HG02970 (cell line): ENCODE data around the gene SMYD3.
"Not testable (repeated sequence)": the region's sequence is repeated elsewhere in the genome, so short reads cannot be mapped to it uniquely, and the experiment has no call there.

Experiments
- ATAC-seq: cut with Tn5 transposase; IDR thresholded peaks from one replicate; pipeline ENCODE4 v1.9.1; 2021; ENCODE audit warnings: mild to moderate bottlenecking, moderate library complexity, moderate number of reproducible peaks; ENCODE audit not compliant: unreplicated experiment, low FRiP score

Gene SMYD3

DNA sequence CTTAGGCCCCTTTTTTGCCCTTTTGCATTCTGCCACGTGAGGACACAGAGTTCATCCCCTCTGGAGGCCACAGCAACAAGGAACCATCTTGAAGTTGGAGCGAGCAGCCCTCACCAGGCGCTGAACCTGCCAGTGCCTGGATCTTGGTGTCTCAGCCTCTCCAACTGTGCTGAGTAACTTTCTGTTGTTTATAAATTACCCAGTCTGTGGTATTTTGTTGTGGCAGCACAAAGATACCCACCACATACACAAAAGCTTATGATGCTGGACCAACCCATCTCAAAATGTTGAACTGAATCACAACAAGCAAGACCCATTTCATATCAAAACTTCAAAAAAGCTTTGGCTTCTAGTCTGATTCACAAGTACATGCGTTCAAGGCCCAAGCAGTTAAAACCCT is 702.4 kb downstream of the SMYD3 start:
- ATAC-seq, result no peak

DNA sequence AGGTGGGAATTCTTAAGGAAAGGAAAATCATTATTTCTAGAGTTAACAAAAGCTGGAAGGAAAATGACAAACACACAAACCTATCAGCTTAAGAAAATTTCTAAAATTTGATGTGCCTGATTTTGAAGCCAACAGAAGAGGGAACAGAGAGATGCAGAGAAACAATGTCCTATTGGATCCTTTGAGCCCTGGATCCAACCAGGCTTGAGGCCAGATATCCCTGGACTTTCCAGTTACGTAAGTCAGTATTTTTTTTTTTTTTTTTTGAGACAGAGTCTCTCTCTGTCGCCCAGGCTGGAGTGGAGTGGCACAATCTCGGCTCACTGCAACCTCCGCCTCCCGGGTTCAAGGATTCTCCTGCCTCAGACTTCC is 703.4 kb downstream of the SMYD3 start:
- no peak for ATAC-seq

DNA sequence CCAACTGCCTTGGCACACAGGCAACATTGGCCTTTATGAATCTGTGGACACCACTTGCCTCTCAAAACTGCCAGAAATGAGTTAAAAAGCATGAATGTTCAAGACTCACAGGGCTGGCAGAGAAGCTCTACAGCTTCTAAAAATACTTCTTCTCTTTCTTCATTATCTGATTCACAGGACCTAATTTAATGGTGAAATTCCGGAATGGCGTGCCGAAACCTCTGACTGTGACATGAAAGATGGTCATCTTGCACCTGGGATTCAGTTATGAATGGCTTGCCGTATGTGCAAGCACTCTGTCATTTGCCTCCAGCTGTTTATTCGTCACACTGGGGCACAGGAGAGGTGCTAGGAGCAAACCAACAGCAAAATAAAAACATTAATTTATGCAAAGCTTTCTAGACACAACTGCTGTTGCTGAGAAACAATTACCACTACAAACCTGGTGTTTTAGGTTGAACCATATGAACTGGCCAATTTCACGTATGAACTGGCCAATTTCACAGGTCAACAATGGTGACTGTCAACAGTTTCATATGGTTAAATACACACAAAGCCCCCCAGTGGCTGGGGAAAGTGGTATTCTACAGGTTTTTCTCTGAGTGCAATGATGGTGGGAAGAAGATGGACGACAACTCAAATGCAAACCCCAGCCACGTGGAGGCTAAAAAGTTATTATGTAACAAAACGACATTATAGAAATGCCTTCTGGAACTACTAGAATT is 704.0 kb downstream of the SMYD3 start:
- no peak for ATAC-seq

DNA sequence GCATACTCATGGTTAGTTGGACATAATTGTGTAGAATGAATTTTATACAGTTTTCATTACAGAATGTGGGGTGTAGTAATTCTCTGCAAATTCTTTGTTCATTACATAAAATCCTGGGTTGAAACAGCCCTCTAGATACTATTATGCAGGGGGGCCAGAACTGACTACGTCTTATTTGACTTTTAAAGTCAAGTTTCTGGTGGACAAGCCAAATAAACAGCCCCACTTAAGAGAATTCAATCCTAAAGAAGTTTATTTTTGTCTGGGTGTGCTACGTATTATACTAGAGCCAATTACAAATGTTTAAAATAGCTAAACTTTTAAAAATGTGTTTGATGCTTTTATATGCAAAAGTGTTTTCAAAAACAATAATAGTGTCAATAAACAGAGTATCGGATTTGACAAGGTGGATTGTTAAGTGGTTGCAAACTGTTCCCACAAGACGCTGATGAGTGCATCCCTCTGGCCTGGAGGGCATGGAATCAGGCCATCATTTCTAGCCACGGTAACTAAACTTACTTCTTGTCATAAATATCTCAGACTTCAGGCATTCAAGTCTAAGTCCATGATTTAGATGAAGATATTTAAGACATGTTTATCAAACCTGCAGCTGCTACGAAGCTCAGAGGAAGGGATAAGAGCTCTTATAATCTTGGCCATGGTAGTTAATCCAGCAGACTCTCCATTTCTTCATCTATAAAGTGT is 706.0 kb downstream of the SMYD3 start:
- no peak for ATAC-seq

DNA sequence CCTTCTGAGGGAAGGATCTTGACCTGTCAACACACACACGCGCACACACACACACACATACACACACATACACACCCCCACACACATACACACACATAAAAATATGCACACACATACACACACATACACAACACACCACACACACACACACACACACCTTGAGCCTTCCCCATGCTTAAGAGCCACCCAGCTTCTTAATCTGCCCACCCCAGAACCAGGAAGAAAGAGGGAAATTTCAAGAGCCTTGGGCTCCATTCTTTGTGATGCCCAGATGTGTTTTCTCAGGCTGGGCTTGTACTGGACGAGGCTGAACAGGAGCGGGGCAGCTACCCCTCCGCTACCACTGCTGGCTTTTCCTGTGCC is 708.7 kb downstream of the SMYD3 start:
- no peak for ATAC-seq

DNA sequence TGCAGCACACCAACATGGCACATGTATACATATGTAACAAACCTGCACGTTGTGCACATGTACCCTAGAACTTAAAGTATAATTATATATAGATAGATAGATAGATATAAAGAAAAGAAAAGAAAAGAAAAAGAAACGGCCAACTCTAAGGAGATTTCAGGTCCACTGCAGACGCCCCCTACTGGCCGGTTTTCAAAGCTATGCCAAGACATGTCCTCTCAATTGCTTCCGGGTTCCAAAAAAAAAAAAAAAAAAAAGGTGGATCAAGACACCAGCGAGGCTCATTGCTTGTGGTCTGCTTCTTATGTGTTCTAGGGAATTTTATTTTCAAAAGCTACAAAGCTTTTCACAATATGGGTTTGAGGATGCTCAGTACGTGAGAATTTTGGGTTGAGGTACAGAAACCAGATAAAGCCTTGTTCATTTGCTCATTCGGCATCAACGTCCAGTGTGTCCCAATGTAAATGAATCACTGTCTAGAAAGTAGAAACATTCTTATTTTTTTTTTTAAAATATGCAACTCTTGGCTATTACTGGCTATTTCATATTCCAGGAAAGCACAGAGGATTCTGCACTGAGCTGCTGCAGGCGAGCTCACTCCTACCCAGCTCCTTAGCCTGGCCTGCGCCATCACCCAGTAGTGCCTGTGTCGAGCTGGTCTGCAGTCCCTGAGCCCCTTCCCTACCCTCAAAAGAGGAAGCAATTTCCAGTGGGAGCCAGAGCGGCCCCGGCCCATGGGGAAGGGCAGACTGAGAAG is 709.3 kb downstream of the SMYD3 start:
- ATAC-seq, result no peak

DNA sequence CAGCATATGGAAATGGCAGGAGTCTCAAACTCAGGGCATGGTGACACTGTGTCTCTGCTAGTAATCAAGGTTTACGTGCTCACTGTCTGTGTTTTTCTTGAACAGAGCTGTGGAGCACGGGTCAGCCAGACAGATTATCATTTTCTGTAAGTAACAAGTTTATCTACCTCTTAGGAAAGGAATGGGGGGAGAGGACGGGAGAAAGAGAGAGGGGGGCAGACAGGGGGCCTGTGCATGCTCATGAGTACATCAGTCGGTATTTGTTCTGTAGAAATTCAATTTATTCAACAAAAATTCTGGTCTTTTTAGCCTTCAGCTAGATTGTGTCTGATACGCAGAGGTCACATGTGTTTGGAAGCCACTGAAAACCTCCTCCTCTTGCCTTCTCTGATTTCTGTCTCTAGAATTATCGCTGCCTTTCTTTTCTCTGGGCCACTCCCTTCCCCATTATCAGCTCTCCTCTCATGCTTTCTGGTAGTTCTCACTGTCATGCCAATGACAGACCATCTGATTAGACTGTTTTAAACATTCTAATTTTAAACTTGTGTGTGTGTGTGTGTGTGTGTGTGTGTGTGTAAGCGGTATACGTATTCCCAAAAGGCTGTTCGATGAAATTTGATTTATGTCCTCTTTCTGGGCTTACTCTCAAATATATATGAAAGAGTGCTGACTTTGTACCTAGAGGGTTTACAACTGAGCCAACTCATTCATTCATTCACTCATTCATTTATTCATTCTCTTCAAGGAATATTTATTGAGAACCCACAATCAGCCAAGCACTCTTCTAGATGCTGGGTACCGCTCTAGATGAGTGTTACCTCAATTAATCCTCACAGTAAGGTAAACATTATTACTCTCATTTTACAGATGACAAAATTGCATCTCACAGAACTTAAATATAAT is 715.4 kb downstream of the SMYD3 start:
- ATAC-seq, result no peak

DNA sequence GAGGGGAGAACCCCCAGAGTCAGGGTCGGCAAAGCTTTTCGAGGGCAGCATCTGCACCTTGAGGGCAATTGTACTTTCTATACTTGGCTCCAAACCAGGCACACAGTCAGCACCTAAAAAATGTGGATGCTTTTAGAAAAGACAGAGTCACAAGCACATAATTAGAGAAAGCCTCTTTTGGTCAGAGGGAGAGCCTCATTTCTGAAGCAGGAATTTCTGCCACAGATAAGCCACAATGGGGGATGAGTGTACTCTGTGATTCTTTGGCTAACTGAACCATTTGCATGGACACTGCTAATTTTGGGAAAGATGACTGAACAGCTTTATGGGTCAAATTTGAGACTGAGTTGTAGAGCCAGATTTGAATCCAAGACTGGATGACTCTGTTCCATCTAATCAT is 716.6 kb downstream of the SMYD3 start:
- ATAC-seq, result no peak

DNA sequence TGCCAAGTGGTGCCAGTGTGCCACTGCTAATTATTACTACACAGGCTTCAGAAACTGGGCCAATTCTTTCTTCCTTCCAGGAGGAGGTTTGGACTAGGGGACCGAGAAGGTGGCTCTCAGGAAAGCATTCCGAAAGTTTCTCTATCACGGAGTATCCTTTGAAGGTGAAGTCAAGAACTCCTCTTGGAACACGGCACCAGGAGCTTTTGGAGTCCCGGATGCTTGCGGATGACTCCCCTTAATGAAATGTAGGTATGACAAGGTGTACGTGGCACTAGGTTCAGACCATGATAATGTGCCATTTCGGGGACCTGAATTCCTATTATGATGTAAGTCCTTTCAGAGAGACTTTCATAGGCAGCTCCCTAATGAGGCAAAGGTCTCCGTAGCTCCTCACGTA is 718.2 kb downstream of the SMYD3 start:
- no peak for ATAC-seq

DNA sequence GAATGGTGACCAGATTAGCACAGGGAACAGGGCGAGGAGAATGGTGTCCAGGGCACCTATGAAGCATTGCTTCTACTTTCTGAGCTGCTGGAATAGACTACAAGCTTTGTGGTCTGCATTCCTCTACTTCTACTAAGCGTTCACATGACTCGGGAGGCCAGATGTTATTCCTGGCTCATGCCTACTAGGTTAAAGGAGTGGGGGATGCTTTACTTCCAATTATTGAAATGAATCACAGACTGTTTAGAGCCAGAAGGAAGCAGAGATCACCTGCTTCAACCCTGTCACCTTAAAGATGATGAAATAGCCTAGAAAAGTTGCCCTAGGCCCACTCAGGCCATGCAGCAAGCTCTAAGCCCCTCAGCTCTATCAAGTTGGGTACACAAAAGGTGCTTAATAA is 718.8 kb downstream of the SMYD3 start:
- ATAC-seq, result no peak

DNA sequence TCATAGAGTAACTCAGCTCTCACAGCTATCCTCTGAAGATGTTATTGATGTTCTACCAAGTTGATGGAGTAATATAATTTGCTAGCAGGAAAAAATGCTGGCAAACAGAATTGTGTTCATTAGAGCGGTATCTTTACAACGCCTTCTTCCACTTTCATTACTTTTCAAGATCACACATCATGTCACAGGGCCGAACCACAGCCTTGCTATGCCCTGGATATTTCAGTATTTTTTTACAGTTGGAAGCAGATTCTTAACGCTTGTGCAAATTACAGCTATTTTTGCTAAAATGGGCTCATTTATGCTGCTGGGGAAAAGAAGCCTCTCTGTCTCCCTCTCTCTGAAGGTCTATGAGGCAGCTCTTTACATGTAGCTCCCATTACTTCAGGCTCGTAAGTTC is 720.1 kb downstream of the SMYD3 start:
- no peak for ATAC-seq

DNA sequence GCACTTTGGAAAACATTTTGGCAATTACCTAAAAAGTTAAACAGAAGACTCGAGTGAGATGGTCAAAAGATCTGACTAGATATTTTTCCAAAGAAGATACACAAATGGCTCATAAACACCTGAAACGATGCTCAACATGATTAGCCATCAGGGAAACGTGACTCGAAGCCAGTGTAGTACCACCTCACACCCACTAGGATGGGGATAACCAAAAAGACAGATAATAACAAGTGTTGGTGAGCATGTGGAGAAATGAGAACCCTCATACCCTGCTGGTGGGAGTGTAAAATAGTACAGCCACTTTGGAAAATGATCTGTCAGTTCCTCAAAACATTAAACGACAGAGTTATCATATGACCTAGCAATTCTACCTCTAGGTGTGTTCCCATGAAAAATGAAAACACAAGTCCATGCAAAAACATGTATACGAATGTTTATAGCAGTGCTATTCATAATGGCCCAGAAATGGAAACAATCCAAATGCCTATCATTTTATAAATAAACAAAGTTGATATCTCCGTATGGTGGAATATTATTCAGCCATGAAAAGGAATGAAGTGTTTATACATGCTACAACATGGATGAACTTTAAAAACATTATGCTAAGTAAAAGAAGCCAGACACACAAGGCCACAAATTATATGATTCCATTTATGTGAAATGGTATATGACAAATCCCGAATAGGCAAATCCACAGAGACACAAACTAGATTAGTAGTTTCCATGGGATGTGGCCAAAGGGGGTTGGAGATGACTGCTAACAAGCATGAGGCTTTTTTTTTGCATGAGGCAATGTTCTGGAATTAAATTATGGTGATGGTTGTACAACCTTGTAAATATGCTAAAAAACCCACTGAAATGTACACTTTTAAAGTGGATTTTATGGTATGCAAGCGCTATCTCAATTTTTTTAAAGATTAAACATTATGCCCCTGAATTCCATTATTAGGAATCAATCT is 727.0 kb downstream of the SMYD3 start:
- no peak for ATAC-seq

DNA sequence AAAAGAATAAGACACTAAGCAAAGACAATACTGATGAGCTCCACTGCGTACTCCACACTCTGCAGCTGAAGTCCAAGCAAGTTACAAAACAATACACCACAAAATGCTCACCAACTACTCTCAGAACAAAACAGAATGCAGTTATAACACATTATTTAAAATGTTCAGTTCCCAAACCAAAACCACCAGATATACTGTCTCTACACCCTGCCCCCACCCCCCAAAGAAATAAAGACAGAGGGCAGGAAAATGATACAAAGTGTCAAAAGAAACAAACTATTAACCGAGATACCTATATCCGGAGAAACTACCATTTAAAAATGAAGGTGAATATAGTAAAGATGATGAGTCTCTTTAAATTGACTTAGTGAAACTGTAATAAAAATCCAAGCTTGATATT is 729.3 kb downstream of the SMYD3 start:
- no peak for ATAC-seq

DNA sequence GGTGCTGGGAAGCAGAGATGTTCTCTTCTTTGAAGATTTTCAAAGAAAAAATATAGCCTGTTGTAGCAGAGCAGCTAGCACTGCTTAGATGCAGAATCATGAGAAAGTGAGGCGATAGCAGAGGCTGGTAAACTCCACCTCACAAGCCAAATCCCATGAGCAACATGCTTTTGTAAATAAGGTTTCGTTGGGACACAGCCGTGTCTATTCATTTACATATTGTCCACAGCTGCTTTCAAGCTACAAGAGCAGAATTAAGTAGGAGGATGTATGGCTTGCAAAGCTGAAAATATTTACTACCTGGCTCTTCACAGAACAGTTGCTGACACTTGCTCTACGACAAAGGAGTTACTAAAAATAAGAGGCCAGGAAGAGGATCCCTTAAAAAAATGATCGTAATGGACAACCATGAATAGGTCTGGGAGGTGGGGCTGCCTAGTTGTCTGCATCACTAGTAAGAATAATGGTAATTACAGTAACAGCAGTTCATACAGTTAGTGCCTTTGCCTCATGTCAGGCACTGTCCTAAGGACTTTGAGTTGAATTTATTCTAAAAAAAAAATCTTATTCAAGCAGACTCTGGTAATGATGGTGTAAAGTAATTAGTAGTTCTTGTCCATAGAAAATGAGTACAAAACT is 730.3 kb downstream of the SMYD3 start:
- ATAC-seq, result no peak

DNA sequence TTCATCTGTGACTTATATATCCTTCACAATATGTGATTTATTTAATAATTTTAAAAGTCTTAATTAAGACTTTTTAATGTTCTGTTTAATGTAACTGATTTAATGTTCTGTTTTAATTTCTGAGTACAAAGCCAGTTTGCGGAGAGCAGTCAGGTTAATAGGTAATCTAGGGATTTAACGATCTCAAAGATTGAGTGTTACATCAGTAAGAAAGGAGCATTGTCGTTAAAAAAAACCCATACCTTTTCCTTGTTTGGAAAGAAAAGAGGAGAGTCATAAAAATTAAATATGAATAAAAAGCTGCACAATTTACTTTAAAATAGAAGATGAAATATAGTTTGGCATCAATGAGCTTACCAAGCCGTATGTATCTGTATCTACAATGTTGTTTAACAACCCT is 730.9 kb downstream of the SMYD3 start:
- ATAC-seq, result no peak

DNA sequence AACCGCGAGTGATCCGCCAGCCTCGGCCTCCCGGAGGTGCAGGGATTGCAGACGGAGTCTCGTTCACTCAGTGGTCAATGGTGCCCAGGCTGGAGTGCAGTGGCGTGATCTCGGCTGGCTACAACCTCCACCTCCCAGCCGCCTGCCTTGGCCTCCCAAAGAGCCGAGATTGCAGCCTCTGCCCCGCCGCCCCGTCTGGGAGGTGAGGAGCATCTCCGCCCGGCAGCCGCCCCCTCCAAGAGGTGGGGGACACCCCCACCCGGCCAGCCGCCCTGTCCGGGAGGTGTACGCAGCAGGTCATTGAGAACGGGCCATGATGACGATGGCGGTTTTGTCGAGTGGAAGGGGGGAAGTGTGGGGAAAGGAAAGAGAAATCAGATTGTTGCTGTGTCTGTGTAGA is 732.1 kb downstream of the SMYD3 start:
- not testable (repeated sequence) for ATAC-seq

DNA sequence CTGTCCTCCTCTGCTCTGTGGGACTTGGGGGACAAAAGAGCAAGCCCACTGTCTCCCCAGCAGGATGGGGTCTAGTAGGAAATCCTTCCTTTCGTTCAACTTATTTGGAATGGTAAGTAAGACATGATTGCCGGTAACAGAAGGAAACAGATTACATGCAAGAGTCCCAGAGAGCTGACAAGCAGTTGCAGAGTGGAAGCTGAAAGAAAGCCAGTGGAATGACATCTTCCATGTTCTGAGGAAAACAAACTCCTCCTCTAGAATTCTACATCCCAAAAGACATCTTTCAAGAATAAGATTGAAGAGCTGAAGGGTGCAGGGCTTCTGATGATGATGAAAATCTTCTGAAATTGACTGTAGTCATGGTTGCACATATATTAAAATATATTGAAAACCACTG is 732.9 kb downstream of the SMYD3 start:
- no peak for ATAC-seq

DNA sequence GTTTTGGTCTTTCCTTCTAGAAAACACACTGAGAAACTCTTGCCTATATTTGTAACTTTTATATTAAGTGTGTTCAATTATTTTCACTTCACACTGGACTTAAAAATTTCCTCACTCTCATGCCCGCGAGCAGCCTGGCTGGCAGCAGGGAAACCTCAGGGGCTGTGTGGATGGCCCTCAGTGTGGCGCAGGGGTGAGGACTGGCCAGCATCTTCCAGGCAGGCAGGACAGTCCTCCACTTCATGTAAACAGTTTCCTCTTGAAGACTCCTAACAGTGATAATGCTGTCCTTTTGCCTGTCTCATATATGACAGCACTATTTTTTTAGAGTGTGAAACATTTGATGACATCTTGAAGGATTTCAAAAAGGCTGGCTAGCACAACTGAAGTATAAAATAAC is 733.7 kb downstream of the SMYD3 start:
- no peak for ATAC-seq

DNA sequence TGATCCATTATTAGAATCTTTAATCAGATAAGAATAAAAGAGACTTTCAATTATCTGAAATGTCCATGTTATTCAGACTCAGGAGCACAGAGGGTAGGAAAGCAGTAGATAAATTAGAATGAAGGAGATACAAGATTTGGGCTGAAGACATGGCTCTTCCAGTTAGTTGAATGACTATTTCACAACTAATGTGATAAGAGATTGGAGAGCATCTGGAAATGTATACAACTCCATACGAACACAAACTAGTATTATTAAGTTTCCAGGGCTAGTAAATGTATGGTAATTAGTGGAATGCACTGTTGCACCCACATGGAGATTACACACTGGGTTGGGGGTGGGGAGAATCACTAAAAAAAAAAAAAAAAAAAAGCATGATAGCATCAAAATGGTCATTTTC is 734.3 kb downstream of the SMYD3 start:
- ATAC-seq, result no peak
